ENCODE results near the gene KCNJ3. TPM values are rescaled to one million over a fixed set of nuclear protein-coding genes. Genes with fewer than 3 reads are reported as not detected.
"Not testable (repeated sequence)": the region's sequence is repeated elsewhere in the genome, so short reads cannot be mapped to it uniquely, and the experiment has no call there.

Gene KCNJ3
- total RNA-seq, 6 experiments from 2014 or later, result 0.12 to 1.5 (median 0.52) TPM

DNA sequence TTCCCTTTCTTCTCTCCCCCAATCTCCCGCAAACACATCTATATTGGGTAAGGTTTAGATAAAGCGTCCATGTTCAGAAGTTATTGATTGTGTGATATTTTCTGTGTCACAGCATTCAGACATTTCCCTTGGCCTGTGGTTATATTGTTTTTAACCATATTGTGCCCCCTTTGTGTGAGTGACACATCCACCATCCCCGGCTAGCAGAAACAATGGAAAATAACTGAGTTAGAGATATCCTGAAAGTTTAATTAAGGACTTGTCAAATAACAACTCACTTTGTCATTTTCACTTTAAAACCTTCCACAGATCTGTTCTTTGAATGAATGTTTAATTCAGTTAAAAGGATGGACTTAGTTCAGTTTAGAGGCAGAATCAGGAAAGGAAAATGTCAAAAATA is 151.0 kb downstream of the KCNJ3 start:
- intact Hi-C loops (cut with DNase I), result no loop called here
- ATAC-seq (no peak), DNase-seq (no peak)
- no peak overlapping the region for H3K4me3 ChIP-seq
- H3K4me1 ChIP-seq, result peaks cover 0 to 11% (median 6%) of the 10 kb centered on the region in 4 donors
- WGBS (ENCODE audit: insufficient coverage, low coverage, low lambda C conversion rate, missing lambda C conversion rate), result 63% methylated on average over 2 of the region's 3 CpGs
- H3K9me3 ChIP-seq, result no peaks in the 10 kb centered on the region
- TF ChIP-seq POLR2A (IDR thresholded peaks at IDR 0.05), result no peak
- TF ChIP-seq, protein P1, sequence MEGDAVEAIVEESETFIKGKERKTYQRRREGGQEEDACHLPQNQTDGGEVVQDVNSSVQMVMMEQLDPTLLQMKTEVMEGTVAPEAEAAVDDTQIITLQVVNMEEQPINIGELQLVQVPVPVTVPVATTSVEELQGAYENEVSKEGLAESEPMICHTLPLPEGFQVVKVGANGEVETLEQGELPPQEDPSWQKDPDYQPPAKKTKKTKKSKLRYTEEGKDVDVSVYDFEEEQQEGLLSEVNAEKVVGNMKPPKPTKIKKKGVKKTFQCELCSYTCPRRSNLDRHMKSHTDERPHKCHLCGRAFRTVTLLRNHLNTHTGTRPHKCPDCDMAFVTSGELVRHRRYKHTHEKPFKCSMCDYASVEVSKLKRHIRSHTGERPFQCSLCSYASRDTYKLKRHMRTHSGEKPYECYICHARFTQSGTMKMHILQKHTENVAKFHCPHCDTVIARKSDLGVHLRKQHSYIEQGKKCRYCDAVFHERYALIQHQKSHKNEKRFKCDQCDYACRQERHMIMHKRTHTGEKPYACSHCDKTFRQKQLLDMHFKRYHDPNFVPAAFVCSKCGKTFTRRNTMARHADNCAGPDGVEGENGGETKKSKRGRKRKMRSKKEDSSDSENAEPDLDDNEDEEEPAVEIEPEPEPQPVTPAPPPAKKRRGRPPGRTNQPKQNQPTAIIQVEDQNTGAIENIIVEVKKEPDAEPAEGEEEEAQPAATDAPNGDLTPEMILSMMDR (IDR thresholded peaks at IDR 0.05), result no peak
- no peak overlapping the region for H3K27ac ChIP-seq
- H3K27me3 ChIP-seq, result no peaks in the 10 kb centered on the region
- H3K36me3 ChIP-seq, result no peaks in the 10 kb centered on the region

DNA sequence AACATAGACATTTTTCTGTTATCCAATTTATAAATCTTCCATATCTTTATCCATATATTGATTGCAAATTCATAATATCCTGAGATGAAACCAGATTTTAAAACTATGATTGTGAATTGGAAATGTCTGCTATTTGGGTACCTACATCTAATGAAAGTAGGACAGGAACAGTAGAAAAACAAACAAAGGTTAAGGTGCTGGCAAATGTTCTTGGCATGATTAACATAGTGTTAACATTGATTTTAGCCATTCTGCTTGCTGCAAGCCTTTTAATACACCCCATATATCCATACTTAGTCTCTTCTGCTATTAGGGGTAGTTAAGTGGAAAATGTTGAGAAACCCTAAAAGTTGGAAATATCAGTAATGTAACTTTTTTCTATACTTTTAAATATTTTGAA is 152.0 kb downstream of the KCNJ3 start:
- Histone ChIP-seq H3K36me3 (no peaks in the 10 kb centered on the region), H3K4me1 (peaks cover 0 to 16% (median 6%) of the 10 kb centered on the region in 4 donors), H3K27ac (no peak overlapping the region), H3K4me3 (no peak overlapping the region), H3K27me3 (no peaks in the 10 kb centered on the region), H3K9me3 (no peaks in the 10 kb centered on the region)
- no peak for DNase-seq
- TF ChIP-seq, protein P1 (IDR thresholded peaks at IDR 0.05), result no peak
- no peak for TF ChIP-seq POLR2A (IDR thresholded peaks at IDR 0.05)
- ATAC-seq, result peak; percentile 77 to 91 (median 84)
- intact Hi-C loops (cut with DNase I), result no loop called here

DNA sequence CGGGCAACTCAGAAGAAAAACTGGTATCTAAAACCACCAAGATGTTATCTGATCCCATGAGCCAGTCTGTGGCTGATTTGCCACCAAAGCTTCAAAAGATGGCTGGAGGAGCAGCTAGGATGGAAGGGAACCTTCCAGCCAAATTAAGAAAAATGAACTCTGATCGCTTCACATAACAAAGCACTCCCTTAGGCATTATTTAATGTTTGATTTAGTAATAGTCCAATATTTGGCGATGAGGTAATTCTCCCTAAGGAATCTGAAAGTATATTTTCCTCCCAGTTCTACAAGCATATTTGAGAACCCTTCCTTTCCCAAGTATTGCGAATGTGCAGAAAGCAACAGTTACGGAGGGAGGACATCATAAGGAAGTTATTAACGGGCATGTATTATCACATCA is 156.6 kb downstream of the KCNJ3 start:
- peak; percentile 11 to 70 (median 64) for ATAC-seq

DNA sequence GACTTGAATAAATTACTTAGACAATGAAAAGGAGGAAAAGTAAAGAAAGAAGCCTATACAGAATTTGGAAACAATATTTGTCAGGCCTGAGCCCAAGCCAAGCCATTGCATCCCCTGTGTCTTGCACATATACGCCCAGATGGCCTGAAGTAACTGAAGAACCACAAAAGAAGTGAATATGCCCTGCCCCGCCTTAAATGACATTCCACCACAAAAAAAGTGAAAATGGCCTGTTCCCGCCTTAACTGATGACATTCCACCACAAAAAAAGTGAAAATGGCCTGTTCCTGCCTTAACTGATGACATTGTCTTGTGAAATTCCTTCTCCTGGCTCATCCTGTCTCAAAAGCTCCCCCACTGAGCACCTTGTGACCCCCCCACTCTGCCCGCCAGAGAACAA is 168.7 kb downstream of the KCNJ3 start:
- WGBS (ENCODE audit: insufficient coverage, low coverage, low lambda C conversion rate, missing lambda C conversion rate), result 96% methylated on average over 3 of the region's 4 CpGs
- ATAC-seq; H3K4me1 ChIP-seq; intact Hi-C loops (cut with DNase I); H3K36me3 ChIP-seq; DNase-seq; H3K27ac ChIP-seq; H3K9me3 ChIP-seq; H3K27me3 ChIP-seq; H3K4me3 ChIP-seq: not testable (repeated sequence)

More for the DNA sequence above, 156.6 kb downstream of the KCNJ3 start:
- TF ChIP-seq POLR2A (IDR thresholded peaks at IDR 0.05), result no peak
- TF ChIP-seq, protein P1 (IDR thresholded peaks at IDR 0.05), result no peak
- DNase-seq, result no peak
- intact Hi-C loops (cut with DNase I), result no loop called here
- no peak overlapping the region for H3K4me3 ChIP-seq
- no peak overlapping the region for H3K27ac ChIP-seq
- H3K36me3 ChIP-seq, result no peaks in the 10 kb centered on the region
- no peaks in the 10 kb centered on the region for H3K9me3 ChIP-seq
- 70% methylated on average over 6 of the region's 6 CpGs for WGBS (ENCODE audit: insufficient coverage, low coverage, low lambda C conversion rate, missing lambda C conversion rate)
- peaks cover 0 to 21% (median 4%) of the 10 kb centered on the region in 4 donors for H3K4me1 ChIP-seq
- H3K27me3 ChIP-seq, result no peaks in the 10 kb centered on the region

DNA sequence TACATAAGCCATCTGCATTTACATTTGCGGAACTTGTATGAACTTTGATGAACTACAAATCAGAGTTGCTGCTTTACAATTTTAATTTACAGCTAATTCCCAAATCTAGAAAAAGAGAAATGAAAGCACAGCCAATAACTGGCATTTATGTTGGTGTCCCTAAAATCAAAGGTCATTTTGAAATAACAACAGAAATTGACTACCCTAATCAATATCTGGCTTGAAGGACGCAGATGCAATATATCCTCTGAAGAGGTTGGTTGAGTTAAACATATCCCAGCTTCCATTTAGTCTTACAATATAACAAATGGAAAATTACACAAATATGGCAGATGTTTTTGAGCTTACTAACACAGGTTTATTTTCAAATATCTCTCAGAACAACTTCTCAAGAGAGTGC is 177.5 kb downstream of the KCNJ3 start:
- ATAC-seq, result peak in 3 of 4 donors; percentile 34 to 76 (median 54)
- DNase-seq, result no peak
- Histone ChIP-seq H3K27ac (no peak overlapping the region), H3K9me3 (no peaks in the 10 kb centered on the region), H3K27me3 (no peaks in the 10 kb centered on the region), H3K36me3 (no peaks in the 10 kb centered on the region), H3K4me1 (peaks cover 0 to 7% (median 0%) of the 10 kb centered on the region in 4 donors), H3K4me3 (no peak overlapping the region)
- WGBS (ENCODE audit: insufficient coverage, low coverage, low lambda C conversion rate, missing lambda C conversion rate), result 47% methylated on average over 2 of the region's 2 CpGs
- TF ChIP-seq, protein P1 (IDR thresholded peaks at IDR 0.05), result no peak
- TF ChIP-seq POLR2A (IDR thresholded peaks at IDR 0.05), result no peak
- intact Hi-C loops (cut with DNase I), result no loop called here
